HepG2 (cell line): Measurements from ENCODE around the gene WTAP. TPM values are rescaled to one million over a fixed set of nuclear protein-coding genes. Genes with fewer than 3 reads are reported as not detected.

Source experiments
- ATAC-seq: fragments of 200-7000 bp; cut with Tn5 transposase; 3 replicates; pipeline ENCODE4 v1.9.1; 2020; ENCODE audit warnings: mild to moderate bottlenecking, moderate library complexity
- BruUV-seq: library from RNA; stranded (reverse); fragments of 400-500 nt; replicated peaks from 2 replicates; lab custom pipeline; 2021; lab: Mats Ljungman, UMichigan
- CTCF ChIA-PET: fragments of 300-600 bp; formaldehyde crosslinking; extraction: SDS; loops from one replicate; lab custom pipeline; 2021; ENCODE audit warnings: low total read pairs, inconsistent platforms, low intra/inter-chr PET ratio; lab: Yijun Ruan, JAX
- POLR2A ChIA-PET: fragments of 350-600 bp; sonication (Branson Sonifier 250); formaldehyde crosslinking; loops from one replicate; lab custom pipeline; 2020; ENCODE audit warnings: antibody characterized with exemption, inconsistent platforms; lab: Yijun Ruan, JAX
- DNase-seq: peaks from one replicate; pipeline ENCODE4 v3.0.0-alpha.2; 2015; ENCODE audit warnings: low spot score
- FAIRE-seq: peaks from 3 replicates; lab custom pipeline; 2011; peaks lifted over from hg19 to GRCh38; lab: Jason Lieb, UNC
- H2AFZ ChIP-seq: one replicate; pipeline ENCODE4 v1.6.1; 2011; ENCODE audit warnings: low read length, inconsistent platforms
- H3K27ac ChIP-seq: fragments of 300-600 bp; 3 replicates; pipeline ENCODE4 v1.8.0; 2011; ENCODE audit warnings: mixed run types, mild to moderate bottlenecking, mixed read lengths, low read length, inconsistent platforms; ENCODE audit not compliant: insufficient read depth; ENCODE audit errors: extremely low read length
- H3K27me3 ChIP-seq, 2 experiments: fragments of 200-600 bp in 1 of 2; 2 replicates in 1 of 2; 3 replicates in 1 of 2; pipeline versions ENCODE4 v1.6.0 to v1.8.0; 2011; ENCODE audit warnings: low read length in 2 of 2, mild to moderate bottlenecking in 2 of 2, moderate library complexity in 2 of 2, inconsistent platforms in 1 of 2; ENCODE audit not compliant: insufficient read depth in 2 of 2, control insufficient read depth in 1 of 2
- H3K36me3 ChIP-seq, 2 experiments: fragments of 200-600 bp in 1 of 2; replicated peaks in 1 of 2; 2 replicates in 1 of 2; 3 replicates in 1 of 2; pipeline versions ENCODE4 v1.5.1 to v1.8.0; 2011; ENCODE audit warnings: low read length in 2 of 2, inconsistent platforms in 1 of 2; ENCODE audit not compliant: insufficient read depth in 2 of 2, control insufficient read depth in 1 of 2
- H3K4me1 ChIP-seq: 2 replicates; pipeline ENCODE4 v1.5.1; 2012; ENCODE audit warnings: low read length, inconsistent platforms; ENCODE audit not compliant: insufficient read depth
- H3K4me2 ChIP-seq: 2 replicates; pipeline ENCODE4 v1.6.0; 2011; ENCODE audit warnings: low read depth, low read length, inconsistent platforms
- H3K4me3 ChIP-seq, 3 experiments: fragments of 200-600 bp in 1 of 3; sonication (generic), shearing (Covaris generic) in 1 of 3; replicated peaks in 1 of 3; 2 replicates each; pipeline ENCODE4 v1.5.1; 2011 to 2016; ENCODE audit warnings: low read length in 3 of 3, inconsistent platforms in 2 of 3, low read depth in 2 of 3, mild to moderate bottlenecking in 2 of 3, control low read depth in 1 of 3, mixed read lengths in 1 of 3; ENCODE audit not compliant: insufficient read depth in 1 of 3
- H3K79me2 ChIP-seq: one replicate; pipeline ENCODE4 v1.6.1; 2011; ENCODE audit warnings: low read length, inconsistent platforms; ENCODE audit not compliant: insufficient read depth
- H3K9ac ChIP-seq: 2 replicates; pipeline ENCODE4 v1.6.0; 2011; ENCODE audit warnings: mild to moderate bottlenecking, low read depth, low read length, inconsistent platforms; ENCODE audit not compliant: insufficient read depth
- H3K9me3 ChIP-seq: 2 replicates; pipeline ENCODE4 v1.5.1; 2012; ENCODE audit warnings: mild to moderate bottlenecking, low read length
- H4K20me1 ChIP-seq: 2 replicates; pipeline ENCODE4 v1.6.0; 2011; ENCODE audit warnings: inconsistent platforms, mild to moderate bottlenecking, low read length, moderate library complexity; ENCODE audit not compliant: insufficient read depth
- AHR ChIP-seq: IDR thresholded peaks from 2 replicates; pipeline ENCODE4 v1.6.1; 2018; ENCODE audit warnings: missing genetic modification reagents, missing compliant biosample characterization
- ELF4 ChIP-seq: sonication (generic); formaldehyde crosslinking; IDR thresholded peaks from 2 replicates; pipeline ENCODE4 v1.5.0; 2020; ENCODE audit warnings: missing genetic modification reagents, mild to moderate bottlenecking, moderate library complexity, borderline replicate concordance
- HNRNPK ChIP-seq: fragments of 200-400 bp; formaldehyde crosslinking; IDR thresholded peaks from 2 replicates; pipeline ENCODE4 v1.6.1; 2018; ENCODE audit warnings: low read length, low read depth, moderate library complexity, mild to moderate bottlenecking; ENCODE audit not compliant: poor library complexity, severe bottlenecking
- MBD4 ChIP-seq: IDR thresholded peaks from 2 replicates; pipeline ENCODE4 v1.6.1; 2012; ENCODE audit warnings: low read length, inconsistent platforms, borderline replicate concordance
- MTF1 ChIP-seq: sonication (generic); formaldehyde crosslinking; IDR thresholded peaks from 2 replicates; pipeline ENCODE4 v1.5.0; 2020; ENCODE audit warnings: missing genetic modification reagents
- RBFOX2 ChIP-seq: fragments of 200-400 bp; formaldehyde crosslinking; IDR thresholded peaks from 2 replicates; pipeline ENCODE4 v1.6.1; 2017; ENCODE audit warnings: low read depth, mild to moderate bottlenecking, low read length
- SMAD9 ChIP-seq: sonication (generic); formaldehyde crosslinking; IDR thresholded peaks from 2 replicates; pipeline ENCODE4 v1.5.1; 2020; ENCODE audit warnings: mild to moderate bottlenecking, missing genetic modification reagents
- ZMYM3 ChIP-seq: sonication (generic); formaldehyde crosslinking; IDR thresholded peaks from 2 replicates; pipeline ENCODE4 v1.5.1; 2020; ENCODE audit warnings: mild to moderate bottlenecking, missing genetic modification reagents
- ZNF292 ChIP-seq: sonication (generic); formaldehyde crosslinking; IDR thresholded peaks from 2 replicates; pipeline ENCODE4 v1.8.1; 2022; ENCODE audit warnings: mild to moderate bottlenecking, low read depth, missing genetic modification reagents, borderline replicate concordance
- ZNF512 ChIP-seq: sonication (generic); formaldehyde crosslinking; IDR thresholded peaks from 2 replicates; pipeline ENCODE4 v1.4.0; 2020; ENCODE audit warnings: mild to moderate bottlenecking, missing genetic modification reagents
- ZNF512B ChIP-seq: sonication (generic); formaldehyde crosslinking; IDR thresholded peaks from 2 replicates; pipeline ENCODE4 v1.5.1; 2020; ENCODE audit warnings: missing genetic modification reagents, mild to moderate bottlenecking, borderline replicate concordance
- ZNF646 ChIP-seq: sonication (generic); formaldehyde crosslinking; IDR thresholded peaks from 2 replicates; pipeline ENCODE4 v1.9.0; 2021; ENCODE audit warnings: mild to moderate bottlenecking, missing genetic modification reagents
- WGBS: methylation state at CpG from one replicate; pipeline ENCODE4 v1.1.6; 2017; ENCODE audit warnings: low lambda C conversion rate; 5-methylcytosine and 5-hydroxymethylcytosine counted together
- in situ Hi-C: cut with HindIII; loops from 2 replicates; pipeline ENCODE4 v1.10.0; 2017; ENCODE audit warnings: low pct_unique_long_range_greater_than_20kb; ENCODE audit not compliant: extremely low pct_ligation_motif_present
- intact Hi-C: fragments of 100-400 bp; cut with micrococcal nuclease; formaldehyde crosslinking; loops from one replicate; pipeline ENCODE4 v1.10.0; 2022; ENCODE audit not compliant: unreplicated experiment
- polyA plus RNA-seq, 8 experiments: library from polyadenylated mRNA; depleted of rRNA in 3 of 8; stranded (reverse) in 7 of 8; unstranded in 1 of 8; fragments of >200 nt; fragmentation: Illumina TruSeq in 4 of 8; extraction: Trizol in 4 of 8; gene quantifications; 2 replicates each; pipeline versions ENCODE4 v1.2.1 to v1.2.3, GENCODE V29; 2011 to 2016; ENCODE audit warnings: low read depth in 4 of 8, missing spikeins in 1 of 8, mixed read lengths in 1 of 8; ENCODE audit not compliant: insufficient read depth in 1 of 8
- total RNA-seq, 5 experiments: library from RNA; depleted of rRNA; stranded (reverse); fragments of >200 nt; fragmentation: Illumina TruSeq; extraction: Trizol; gene quantifications; 2 replicates each; pipeline ENCODE4 v1.2.3, GENCODE V29; 2016; ENCODE audit warnings: low read depth in 1 of 5

The WTAP gene
- total and polyA plus RNA-seq, 2 of the 13 experiments (the other 11 are each of a cell fraction or from before 2014, with no cell fraction given) = 31.6 to 167 TPM

DNA sequence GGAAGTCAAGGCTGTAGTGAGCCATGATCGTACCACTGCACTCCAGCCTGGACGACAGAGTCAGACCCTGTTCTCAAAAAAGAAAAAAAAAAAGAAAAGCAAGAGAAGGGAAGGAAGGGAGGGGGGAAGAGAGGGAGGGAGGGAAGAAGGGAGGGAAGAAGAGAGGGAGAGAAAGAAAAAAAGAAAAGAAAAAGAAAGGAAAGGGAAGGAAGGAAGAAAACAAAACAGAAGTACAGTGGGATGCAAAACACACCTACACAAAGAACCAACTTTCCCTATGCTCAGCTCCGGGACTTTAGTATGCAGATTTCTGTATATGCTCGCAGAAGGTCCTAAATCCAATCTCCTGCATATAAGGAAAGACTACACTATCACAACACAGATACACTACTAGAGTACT lies 2.5 kb upstream of the WTAP start:
- CTCF ChIA-PET = no interaction called here
- WGBS = 95% methylated on average over 4 of the region's 4 CpGs
- POLR2A ChIA-PET = interaction anchor here (1.9 to 13.1 kb wide), 4 partner anchors 23 to 66 kb away, joined by 5 to 175 read pairs (median 154); partner anchors contain the start of genes ACAT2, MRPL18, SOD2 and TCP1
- in situ Hi-C loops = loop anchor here (5.0 kb wide), 3 partner anchors 32 to 63 kb away; partner anchors contain the start of genes ACAT2, SOD2 and TCP1
- no peak for ATAC-seq
- Histone ChIP-seq H3K27ac (no peak overlapping the region), H3K79me2 (peaks cover 71% of the 10 kb centered on the region), H4K20me1 (peaks cover 24% of the 10 kb centered on the region), H2AFZ (no peak overlapping the region), H3K27me3 (no peaks in the 10 kb centered on the region; a peak in 1 of 5 replicates), H3K4me3 (no peak overlapping the region), H3K36me3 (no peaks in the 10 kb centered on the region; a peak in 1 of 5 replicates), H3K9ac (no peak overlapping the region), H3K4me2 (peak overlapping the region; percentile 92), H3K4me1 (peaks cover 38% of the 10 kb centered on the region), H3K9me3 (no peaks in the 10 kb centered on the region)
- no peak for FAIRE-seq
- intact Hi-C loops = no loop called here
- no peak for DNase-seq
- BruUV-seq = no TSS peak
- TF ChIP-seq ELF4 (CRISPR knock-in tag) (no peak), ZNF512 (CRISPR knock-in tag) (peak; percentile 87; the same call in 1 of the 2 replicates), ZMYM3 (0 out of 2 replicates have a peak, but pooled peaks have one; percentile 38), AHR (no peak), ZNF512B (0 out of 2 replicates have a peak, but pooled peaks have one; percentile 40), RBFOX2 (0 out of 2 replicates have a peak, but pooled peaks have one; percentile 8), ZNF646 (CRISPR knock-in tag) (0 out of 2 replicates have a peak, but pooled peaks have one; percentile 25), ZNF292 (CRISPR knock-in tag) (0 out of 2 replicates have a peak, but pooled peaks have one; percentile 26), HNRNPK (peak; percentile 70), MBD4 (no peak), MTF1 (CRISPR knock-in tag) (no peak), SMAD9 (CRISPR knock-in tag) (0 out of 2 replicates have a peak, but pooled peaks have one; percentile 33)
